HEK293 (cell line): ENCODE measurements around the gene CCDC183.
"Not testable (repeated sequence)": the region's sequence is repeated elsewhere in the genome, so short reads cannot be mapped to it uniquely, and the experiment has no call there.

Experiments used
- CTCF ChIA-PET: fragments of 350-600 bp; formaldehyde crosslinking; extraction: SDS; loops from one replicate; lab custom pipeline; 2021; ENCODE audit warnings: antibody characterized with exemption; lab: Yijun Ruan, JAX
- POLR2A ChIA-PET: fragments of 300-600 bp; formaldehyde crosslinking; extraction: SDS; loops from one replicate; lab custom pipeline; 2020; ENCODE audit warnings: antibody characterized with exemption, inconsistent platforms; lab: Yijun Ruan, JAX
- H3K27ac ChIP-seq: fragments of 200-500 bp; sonication (Bioruptor generic); 2 replicates; pipeline ENCODE4 v1.5.1; 2014; ENCODE audit warnings: low read depth, low read length, control low read depth, inconsistent platforms; ENCODE audit errors: extremely low read depth
- H3K36me3 ChIP-seq, 2 experiments: fragments of 200-500 bp in 1 of 2; sonication (Bioruptor generic) in 1 of 2; 1 replicate in 1 of 2; 2 replicates in 1 of 2; pipeline ENCODE4 v1.5.1; 2014 to 2017; ENCODE audit warnings: inconsistent platforms in 2 of 2, low read length in 2 of 2; ENCODE audit not compliant: control insufficient read depth in 2 of 2, insufficient read depth in 1 of 2
- H3K4me1 ChIP-seq: fragments of 200-500 bp; sonication (Bioruptor generic); 2 replicates; pipeline ENCODE4 v1.5.1; 2014; ENCODE audit warnings: mild to moderate bottlenecking, low read length, inconsistent platforms; ENCODE audit not compliant: control insufficient read depth, insufficient read depth
- H3K4me3 ChIP-seq: 2 replicates; pipeline ENCODE4 v1.5.1; 2011; ENCODE audit warnings: low read depth, mild to moderate bottlenecking, control low read depth, low read length, moderate library complexity
- H3K9me3 ChIP-seq: fragments of 200-500 bp; sonication (Bioruptor generic); 2 replicates; pipeline ENCODE4 v1.5.1; 2014; ENCODE audit warnings: low read depth, low read length, inconsistent platforms; ENCODE audit not compliant: control insufficient read depth, insufficient read depth
- CTCF ChIP-seq: fragments of 450-650 bp; formaldehyde crosslinking; IDR thresholded peaks from 2 replicates; pipeline ENCODE4 v1.5.1; 2016; ENCODE audit warnings: missing biosample characterization, missing genetic modification characterization
- SETDB1 ChIP-seq: IDR thresholded peaks from one replicate; pipeline ENCODE4 v1.6.1; 2017; ENCODE audit warnings: mild to moderate bottlenecking, low read length, moderate library complexity, mixed read lengths; ENCODE audit not compliant: insufficient read length
- ZBTB21 ChIP-seq: fragments of 450-650 bp; formaldehyde crosslinking; IDR thresholded peaks from 2 replicates; pipeline ENCODE4 v1.5.1; 2017; ENCODE audit warnings: missing biosample characterization, missing genetic modification characterization
- ZFP69B ChIP-seq: fragments of 450-650 bp; formaldehyde crosslinking; IDR thresholded peaks from 2 replicates; pipeline ENCODE4 v1.5.1; 2016; ENCODE audit warnings: missing biosample characterization, missing genetic modification characterization
- ZNF239 ChIP-seq: fragments of 450-650 bp; formaldehyde crosslinking; IDR thresholded peaks from 2 replicates; pipeline ENCODE4 v1.5.1; 2016; ENCODE audit warnings: missing biosample characterization, missing genetic modification characterization
- ZNF280D ChIP-seq: fragments of 450-650 bp; formaldehyde crosslinking; IDR thresholded peaks from 2 replicates; pipeline ENCODE4 v1.5.1; 2016; ENCODE audit warnings: missing biosample characterization, missing genetic modification characterization

The CCDC183 gene

DNA sequence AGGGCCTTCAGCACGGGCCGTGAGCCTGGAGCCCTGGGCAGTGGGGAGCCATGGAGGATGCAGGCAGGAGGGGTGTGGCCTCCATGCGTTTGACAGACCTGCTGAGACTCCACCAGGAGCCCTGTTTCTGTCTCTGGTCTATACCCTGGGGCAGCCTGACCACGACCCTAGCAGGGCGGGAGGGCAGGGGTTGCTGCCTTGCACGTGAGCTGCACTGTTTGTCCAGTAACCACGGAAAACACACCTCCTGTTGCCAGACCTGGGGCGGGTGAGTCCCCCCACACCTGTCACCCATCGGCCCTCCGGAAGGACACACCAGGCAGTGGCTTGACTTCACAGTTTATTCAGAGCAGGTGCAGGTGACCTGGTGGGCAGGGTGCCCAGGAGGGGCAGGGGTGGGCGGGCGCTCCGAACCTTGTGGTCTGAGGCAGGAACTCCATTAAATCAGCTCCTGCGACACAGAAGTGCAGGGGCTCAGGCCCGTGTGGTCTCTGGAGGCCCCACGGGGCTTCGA lies 42.0 kb upstream of the CCDC183 start:
- H3K9me3 ChIP-seq, result no peaks in the 10 kb centered on the region
- H3K36me3 ChIP-seq, result no peaks in the 10 kb centered on the region
- CTCF ChIA-PET, result interaction anchor here (0.6 to 0.8 kb wide), 3 partner anchors 26 to 887 kb away, joined by 3 read pairs; no protein-coding TSS in a partner anchor
- no peak overlapping the region for H3K4me3 ChIP-seq
- H3K4me1 ChIP-seq, result no peaks in the 10 kb centered on the region
- TF ChIP-seq CTCF (tag by site-specific recombination) (no peak), ZBTB21 (tag by site-specific recombination) (no peak)
- no peak overlapping the region for H3K27ac ChIP-seq
- POLR2A ChIA-PET, result no interaction called here

DNA sequence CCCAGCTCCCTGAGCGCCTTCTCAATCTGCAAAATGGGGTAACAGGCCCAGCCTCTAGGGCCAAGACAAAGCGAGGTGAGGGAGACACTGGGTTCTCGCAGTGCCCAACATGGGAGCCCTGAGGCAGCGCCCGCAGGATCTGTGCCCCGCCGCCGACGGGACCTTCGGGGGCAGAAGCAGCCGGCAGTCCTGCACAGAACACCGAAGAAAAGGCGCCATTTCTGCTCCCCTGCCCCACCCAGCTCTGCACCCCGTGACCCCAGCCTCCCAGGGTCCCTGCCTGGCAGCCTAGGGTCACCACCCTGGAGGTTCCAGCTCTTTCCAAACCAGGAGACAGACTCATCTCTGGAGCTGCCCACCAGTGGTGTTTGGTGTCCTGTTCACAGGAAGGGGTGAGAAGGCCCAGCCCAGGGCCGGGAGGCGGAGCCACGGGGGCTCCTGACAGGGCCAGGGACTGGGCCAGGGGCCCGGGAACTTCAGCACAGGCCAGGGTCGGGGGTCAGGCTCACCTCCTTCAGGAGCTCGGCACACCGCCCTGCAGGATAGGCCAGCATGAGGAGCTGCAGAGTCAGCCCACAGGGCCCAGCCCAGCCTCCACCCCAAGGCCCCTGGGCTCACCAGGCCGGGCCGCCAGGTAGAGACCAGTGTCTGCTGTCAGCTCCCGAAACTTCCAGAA lies 41.4 kb upstream of the CCDC183 start:
- CTCF ChIA-PET, result interaction anchor here (0.5 to 0.7 kb wide), 4 partner anchors 13 to 888 kb away, joined by 3 read pairs; no protein-coding TSS in a partner anchor
- Histone ChIP-seq H3K9me3 (no peaks in the 10 kb centered on the region), H3K36me3 (no peaks in the 10 kb centered on the region), H3K4me3 (no peak overlapping the region), H3K27ac (no peak overlapping the region), H3K4me1 (no peaks in the 10 kb centered on the region)
- TF ChIP-seq ZFP69B (tag by site-specific recombination), result no peak
- POLR2A ChIA-PET, result interaction anchor here (0.5 kb wide), 1 partner anchor 23 kb away, joined by 4 read pairs; no protein-coding TSS in a partner anchor

- not testable (repeated sequence) for H3K9me3 ChIP-seq, H3K4me3 ChIP-seq, H3K27ac ChIP-seq, H3K36me3 ChIP-seq, H3K4me1 ChIP-seq
- TF ChIP-seq SETDB1, result peak; percentile 86
- TF ChIP-seq ZNF280D, result peak; percentile 61; the same call in 1 of the 2 replicates
- ChIA-PET POLR2A (interaction anchor here (0.5 kb wide), 1 partner anchor 23 kb away, joined by 4 read pairs; no protein-coding TSS in a partner anchor), CTCF (interaction anchor here (0.5 to 2.6 kb wide), 4 partner anchors 12 to 440 kb away, joined by 3 to 16 read pairs (median 3); no protein-coding TSS in a partner anchor)
Observed at GRCh38 chr9:136755302-136756133, 40.6 kb upstream of the CCDC183 start.

DNA sequence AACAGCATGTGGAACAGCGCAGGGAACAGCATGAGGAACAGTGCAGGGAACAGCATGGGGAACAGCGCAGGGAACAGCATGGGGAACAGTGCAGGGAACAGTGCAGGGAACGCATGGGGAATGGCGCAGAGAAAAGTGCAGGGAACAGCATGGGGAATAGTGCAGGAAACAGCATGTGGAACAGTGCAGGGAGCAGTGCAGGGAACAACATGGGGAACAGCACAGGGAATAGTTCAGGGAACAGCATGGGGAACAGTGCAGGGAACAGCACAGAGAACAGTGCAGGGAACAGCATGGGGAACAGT lies 40.1 kb upstream of the CCDC183 start:
- no peak overlapping the region for H3K4me3 ChIP-seq
- CTCF ChIA-PET, result interaction anchor here (2.6 kb wide), 1 partner anchor 11 kb away, joined by 16 read pairs; no protein-coding TSS in a partner anchor
- TF ChIP-seq ZNF239 (tag by site-specific recombination) (no peak), SETDB1 (peak; percentile 84)
- POLR2A ChIA-PET, result no interaction called here
- H3K27ac ChIP-seq, result no peak overlapping the region
- H3K4me1 ChIP-seq, result no peaks in the 10 kb centered on the region
- H3K9me3 ChIP-seq, result no peaks in the 10 kb centered on the region
- H3K36me3 ChIP-seq, result no peaks in the 10 kb centered on the region
